HG02981 (cell line): ENCODE results near the gene PFKP.

ENCODE experiments used
- ATAC-seq: cut with Tn5 transposase; IDR thresholded peaks from one replicate; pipeline ENCODE4 v1.9.1; 2021; ENCODE audit warnings: mild to moderate bottlenecking, moderate library complexity; ENCODE audit not compliant: unreplicated experiment

The PFKP gene

DNA sequence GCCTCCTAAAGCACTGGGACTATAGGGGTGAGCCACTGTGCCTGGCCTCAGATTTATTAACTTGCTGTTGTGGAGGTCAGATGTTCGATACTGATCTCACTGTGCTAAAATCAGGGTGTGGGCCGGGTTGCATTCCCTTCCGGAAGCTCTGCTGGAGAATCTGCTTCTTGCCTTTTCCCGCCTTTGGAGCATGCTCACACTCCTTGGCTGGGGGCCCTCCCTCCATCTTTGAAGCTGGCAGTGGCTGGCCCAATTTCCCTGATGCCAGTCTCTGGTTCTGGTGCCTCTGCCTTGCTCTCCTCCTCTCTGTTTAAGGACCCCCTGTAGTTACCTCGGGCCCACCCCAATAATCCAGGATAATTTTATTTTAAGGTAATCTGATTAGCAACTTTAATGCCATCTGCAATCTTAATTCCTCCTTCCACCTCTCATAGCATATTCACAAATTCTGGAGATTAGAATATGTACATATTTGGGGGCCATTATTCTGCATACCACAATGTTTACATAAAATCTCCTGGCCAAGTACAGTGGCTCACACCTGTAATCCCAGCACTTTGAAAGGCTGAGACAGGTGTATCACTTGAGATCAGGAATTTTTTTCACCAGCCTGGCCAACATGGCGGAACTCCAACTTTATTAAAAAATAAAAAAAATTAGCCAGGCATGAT, 113.1 kb downstream of the PFKP start:
- ATAC-seq = no peak

DNA sequence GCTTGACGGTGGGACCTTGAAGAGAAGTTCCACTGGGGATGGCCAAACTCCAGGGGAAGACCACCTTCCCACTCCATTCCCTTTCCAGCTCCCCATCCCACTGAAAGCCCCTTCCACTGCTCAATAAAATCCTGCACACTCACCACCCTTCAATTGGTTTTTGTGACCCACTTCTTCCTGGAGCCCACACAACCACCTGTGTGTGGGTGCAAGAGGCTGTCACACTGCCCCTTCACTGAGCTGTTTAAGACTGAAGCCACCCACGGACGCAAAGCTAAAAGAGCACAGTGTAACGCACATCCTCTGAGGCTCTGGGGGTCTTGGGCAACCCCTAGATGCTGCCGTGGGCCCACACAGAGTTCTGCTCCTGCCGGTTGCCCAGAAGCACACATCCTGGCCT, 118.0 kb downstream of the PFKP start:
- no peak for ATAC-seq

DNA sequence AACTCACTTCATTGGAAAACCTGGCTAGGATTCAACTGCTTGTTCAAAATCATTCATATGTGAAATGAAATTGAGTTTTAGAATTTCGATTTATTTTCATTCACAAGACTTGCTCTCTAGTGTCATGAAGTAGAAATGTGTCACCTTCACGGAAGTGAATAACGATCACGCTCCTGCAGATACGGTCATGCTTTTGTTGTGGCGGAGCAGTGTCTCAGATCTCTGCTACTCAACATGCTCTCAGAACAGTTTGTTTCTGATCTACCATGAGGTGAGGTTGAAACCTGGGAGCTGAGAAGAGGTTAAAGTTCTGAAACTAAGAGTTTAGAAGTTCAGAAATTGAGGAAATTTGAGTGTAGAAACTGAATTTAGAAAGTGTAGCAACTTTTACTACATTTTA, 119.0 kb downstream of the PFKP start:
- ATAC-seq = no peak
